Effector CD8-positive, alpha-beta T cell (primary cell): ENCODE results near the gene ZMIZ1.

Source experiments
- DNase-seq: peaks from one replicate; lab custom pipeline; 2025; lab: John Stamatoyannopoulos, UW

The ZMIZ1 gene

GRCh38 chr10:79150444-79150754 lies 81.6 kb downstream of the ZMIZ1 start:
- no peak for DNase-seq

GRCh38 chr10:79152423-79152817 lies 83.7 kb downstream of the ZMIZ1 start:
- DNase-seq = no peak

GRCh38 chr10:79153745-79154144 lies 85.0 kb downstream of the ZMIZ1 start:
- no peak for DNase-seq

- DNase-seq = no peak
Measured at GRCh38 chr10:79155301-79156081, 86.7 kb downstream of the ZMIZ1 start.

- no peak for DNase-seq
Measured at GRCh38 chr10:79156334-79157274, 87.8 kb downstream of the ZMIZ1 start.

GRCh38 chr10:79158004-79158340 lies 89.2 kb downstream of the ZMIZ1 start:
- no peak for DNase-seq

- DNase-seq = no peak
Measured at GRCh38 chr10:79158402-79159097, 89.8 kb downstream of the ZMIZ1 start.

GRCh38 chr10:79159141-79159651 lies 90.4 kb downstream of the ZMIZ1 start:
- no peak for DNase-seq

GRCh38 chr10:79159785-79160184 lies 91.0 kb downstream of the ZMIZ1 start:
- no peak for DNase-seq

GRCh38 chr10:79160191-79160590 lies 91.4 kb downstream of the ZMIZ1 start:
- DNase-seq = no peak

GRCh38 chr10:79161557-79161956 lies 92.8 kb downstream of the ZMIZ1 start:
- no peak for DNase-seq

- no peak for DNase-seq
Measured at GRCh38 chr10:79162022-79162421, 93.3 kb downstream of the ZMIZ1 start.

- no peak for DNase-seq
Measured at GRCh38 chr10:79162861-79163665, 94.3 kb downstream of the ZMIZ1 start.

- no peak for DNase-seq
Measured at GRCh38 chr10:79163666-79163975, 94.9 kb downstream of the ZMIZ1 start.

GRCh38 chr10:79164075-79164474 lies 95.3 kb downstream of the ZMIZ1 start:
- no peak for DNase-seq

GRCh38 chr10:79165070-79165778 lies 96.5 kb downstream of the ZMIZ1 start:
- no peak for DNase-seq

GRCh38 chr10:79166312-79166721 lies 97.6 kb downstream of the ZMIZ1 start:
- no peak for DNase-seq

GRCh38 chr10:79166741-79167140 lies 98.0 kb downstream of the ZMIZ1 start:
- DNase-seq = no peak

- no peak for DNase-seq
Measured at GRCh38 chr10:79167537-79167936, 98.8 kb downstream of the ZMIZ1 start.

GRCh38 chr10:79168210-79168609 lies 99.4 kb downstream of the ZMIZ1 start:
- no peak for DNase-seq

GRCh38 chr10:79170226-79170752 lies 101.5 kb downstream of the ZMIZ1 start:
- no peak for DNase-seq
